D341Med (cell line): Measurements from ENCODE around the gene TTC28.
A peak's percentile ranks its signal among the peaks of the same experiment; 100 is the strongest.
"Not testable (repeated sequence)": the region's sequence is repeated elsewhere in the genome, so short reads cannot be mapped to it uniquely, and the experiment has no call there.

Experiments used
- DNase-seq: peaks from one replicate; pipeline ENCODE4 v3.0.0; 2012; ENCODE audit warnings: low spot score

The TTC28 gene

DNA sequence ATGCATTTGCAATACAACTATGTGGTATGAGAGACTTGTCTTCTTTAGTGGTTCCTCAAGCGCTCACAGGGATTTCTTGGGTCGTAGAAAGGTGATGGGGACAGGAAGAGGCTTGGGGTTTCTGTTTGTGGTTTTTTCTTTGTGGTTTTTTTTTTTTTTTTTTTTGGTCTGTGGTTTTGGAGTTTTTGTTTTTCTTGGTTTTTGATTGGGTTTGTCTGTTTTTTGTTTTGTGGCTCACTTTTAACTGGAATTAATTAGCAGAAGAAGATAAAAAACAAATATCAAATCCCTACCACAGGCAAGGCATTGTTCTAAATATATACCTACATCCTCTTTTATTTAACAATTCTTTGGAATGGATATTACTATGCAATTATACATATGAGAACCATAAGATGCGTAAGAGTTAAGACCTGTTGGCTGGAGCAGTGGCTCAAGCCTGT lies 5.5 kb downstream of the TTC28 start:
- DNase-seq, result no peak

DNA sequence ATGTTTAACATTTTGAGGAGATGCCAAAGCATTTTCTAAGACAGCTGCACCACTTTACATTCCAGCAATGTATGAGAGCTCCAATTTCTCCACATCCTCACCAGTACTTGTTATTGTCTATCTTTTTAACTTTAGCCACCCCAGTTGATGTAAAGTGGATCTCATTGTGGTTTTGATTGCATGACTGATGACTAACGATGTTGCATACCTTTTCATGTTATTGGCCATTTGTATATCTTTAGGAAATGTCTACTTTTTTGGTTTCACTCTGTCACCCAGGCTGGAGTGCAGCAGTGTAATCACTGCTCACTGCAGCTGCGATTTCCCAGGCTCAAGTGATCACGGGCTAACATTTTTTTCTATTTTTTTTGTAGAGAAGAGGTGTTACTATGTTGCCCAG lies 8.9 kb downstream of the TTC28 start:
- DNase-seq, result no peak

DNA sequence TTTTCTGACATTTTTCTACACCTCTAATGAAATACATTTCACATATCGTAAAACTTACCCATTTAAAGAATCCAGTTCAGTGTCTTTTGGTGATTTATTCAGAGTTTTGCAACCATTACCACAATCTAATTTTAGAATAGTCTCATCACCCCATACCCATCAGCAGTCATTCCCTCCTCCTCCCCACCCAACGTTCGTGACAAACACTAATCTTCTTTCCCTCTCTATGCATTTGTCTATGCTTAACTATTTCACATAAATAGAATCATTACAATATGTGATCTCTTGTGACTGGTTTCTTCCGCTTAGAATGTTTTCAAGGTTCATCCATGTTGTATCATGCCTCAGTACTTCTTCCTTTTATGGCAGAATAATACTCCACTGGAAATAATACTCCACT lies 9.5 kb downstream of the TTC28 start:
- DNase-seq, result no peak

DNA sequence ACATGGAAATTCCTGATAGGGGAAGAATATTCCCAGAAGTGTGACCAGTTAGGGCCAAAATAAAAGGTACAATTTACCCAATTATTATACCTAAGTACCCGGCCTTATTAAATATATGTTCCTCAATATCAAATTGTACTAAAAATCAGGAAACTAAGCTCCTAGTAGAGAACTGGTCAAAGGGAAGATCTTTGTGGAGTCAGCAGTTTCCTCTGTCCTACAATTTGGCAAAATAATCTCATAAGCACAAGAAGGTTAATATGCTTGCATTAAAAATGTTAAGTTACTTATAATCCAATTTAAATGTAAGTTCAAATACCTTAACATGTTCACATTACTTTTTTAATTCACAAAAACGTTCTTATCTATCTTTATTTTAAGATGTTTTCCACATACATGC lies 10.3 kb downstream of the TTC28 start:
- no peak for DNase-seq

DNA sequence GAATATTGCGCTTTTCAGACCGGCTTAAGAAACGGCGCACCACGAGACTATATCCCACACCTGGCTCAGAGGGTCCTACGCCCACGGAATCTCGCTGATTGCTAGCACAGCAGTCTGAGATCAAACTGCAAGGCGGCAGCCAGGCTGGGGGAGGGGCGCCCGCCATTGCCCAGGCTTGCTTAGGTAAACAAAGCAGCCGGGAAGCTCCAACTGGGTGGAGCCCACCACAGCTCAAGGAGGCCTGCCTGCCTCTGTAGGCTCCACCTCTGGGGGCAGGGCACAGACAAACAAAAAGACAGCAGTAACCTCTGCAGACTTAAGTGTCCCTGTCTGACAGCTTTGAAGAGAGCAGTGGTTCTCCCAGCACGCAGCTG lies 16.1 kb downstream of the TTC28 start:
- DNase-seq, result not testable (repeated sequence)

DNA sequence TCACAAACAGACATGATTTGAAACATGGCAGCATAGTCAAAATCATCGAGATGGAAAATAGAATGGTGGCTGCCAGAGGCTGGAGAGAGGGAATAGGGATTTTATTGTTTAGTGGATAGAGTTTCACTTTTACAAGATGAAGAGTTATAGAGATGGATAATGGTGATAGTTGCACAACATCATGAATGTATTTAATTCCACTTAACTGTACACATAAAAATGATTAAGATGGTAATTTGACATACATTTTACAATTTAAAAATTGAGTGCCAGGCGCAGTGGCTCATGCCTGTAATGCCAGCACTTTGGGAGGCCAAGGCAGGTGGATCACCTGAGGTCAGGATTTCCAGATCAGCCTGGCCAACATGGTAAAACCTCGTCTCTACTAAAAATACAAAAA lies 21.2 kb downstream of the TTC28 start:
- DNase-seq, result no peak

DNA sequence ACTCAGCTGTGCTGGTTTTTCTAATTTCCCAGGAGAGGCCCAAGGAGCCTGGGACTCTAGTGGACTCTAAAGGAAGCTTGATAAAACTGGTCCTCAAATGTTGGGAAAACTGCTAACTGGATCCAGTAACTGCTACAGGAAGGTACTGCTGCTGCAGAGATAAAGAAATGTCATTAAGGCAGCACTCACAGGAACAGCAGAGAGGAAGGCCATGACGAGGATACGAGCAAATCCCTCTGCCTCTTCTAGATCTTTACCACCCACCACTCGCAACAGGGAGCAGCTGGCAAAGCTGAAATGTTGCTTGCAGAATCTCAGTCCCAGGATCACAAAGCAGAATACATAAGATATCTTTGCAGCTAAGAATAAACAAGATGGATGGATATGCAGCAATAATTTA lies 23.5 kb downstream of the TTC28 start:
- DNase-seq, result no peak

DNA sequence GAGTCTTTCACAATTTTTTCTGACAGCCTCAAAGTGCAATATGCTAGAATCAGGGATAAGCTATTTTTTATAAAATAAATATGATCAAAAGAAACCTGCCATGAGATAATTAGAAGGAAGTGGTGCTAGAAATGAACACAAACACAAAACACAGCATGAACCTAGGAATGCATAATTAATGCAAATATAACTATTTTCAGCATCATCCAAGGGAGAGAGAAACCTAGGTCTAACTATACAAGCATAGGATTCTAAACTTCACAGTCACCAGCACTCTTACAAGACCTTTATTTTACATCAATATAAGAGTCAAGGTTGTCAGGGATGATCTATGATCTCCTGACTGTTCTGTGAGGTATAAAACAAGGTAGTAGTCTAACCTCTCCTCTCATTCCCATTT lies 29.2 kb downstream of the TTC28 start:
- DNase-seq, result no peak

DNA sequence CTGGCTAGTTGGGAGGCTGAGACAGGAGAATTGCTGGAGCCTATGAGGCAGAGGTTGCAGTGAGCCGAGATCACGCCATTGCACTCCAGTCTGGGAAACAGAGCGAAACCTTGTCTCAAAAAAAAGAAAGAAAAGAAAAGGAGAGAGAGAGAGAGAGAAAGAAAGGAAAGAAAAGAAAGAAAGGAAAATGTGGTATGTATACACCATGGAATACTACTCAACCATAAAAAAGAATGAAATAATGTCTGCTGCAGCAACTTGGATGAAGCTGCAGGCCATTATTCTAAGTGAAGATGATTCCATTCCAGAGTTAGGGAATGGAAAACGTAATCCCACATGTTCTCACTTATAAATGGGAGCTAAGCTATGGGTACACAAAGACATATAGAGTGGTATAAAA lies 30.8 kb downstream of the TTC28 start:
- DNase-seq, result no peak

DNA sequence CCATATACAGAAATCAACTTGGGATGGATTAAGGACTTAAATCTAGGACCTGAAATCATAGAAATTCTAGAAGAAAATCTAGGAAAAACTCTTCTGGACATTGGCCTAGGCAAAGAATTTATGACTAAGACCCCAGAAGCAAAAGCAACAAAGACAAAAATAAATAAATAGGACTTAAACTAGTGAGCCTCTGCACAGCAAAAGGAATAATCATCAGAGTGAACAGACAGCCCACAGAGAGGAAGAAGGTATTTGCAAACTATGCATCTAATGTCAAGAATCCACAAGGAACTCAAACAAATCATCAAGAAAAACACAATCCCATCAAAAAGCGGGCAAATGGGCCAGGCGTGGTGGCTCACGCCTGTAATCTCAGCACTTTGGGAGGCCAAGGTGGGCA lies 32.4 kb downstream of the TTC28 start:
- DNase-seq, result no peak

DNA sequence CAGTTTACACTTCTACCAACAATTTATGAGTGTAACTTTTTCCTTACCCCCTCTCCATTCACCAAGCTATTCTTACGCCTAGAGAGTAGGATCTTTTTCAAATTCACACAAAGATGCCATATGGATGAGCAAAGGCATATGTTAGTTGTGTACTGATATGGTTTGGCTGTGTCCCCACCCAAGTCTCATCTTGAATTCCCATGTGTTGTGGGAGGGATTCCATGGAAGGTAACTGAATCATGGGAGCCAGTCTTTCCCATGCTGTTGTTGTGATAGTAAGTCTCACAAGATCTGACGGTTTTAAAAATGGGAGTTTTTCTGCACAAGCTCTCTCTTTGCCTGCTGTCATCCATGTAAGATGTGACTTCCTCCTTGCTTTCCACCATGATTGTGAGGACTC lies 40.3 kb downstream of the TTC28 start:
- no peak for DNase-seq

DNA sequence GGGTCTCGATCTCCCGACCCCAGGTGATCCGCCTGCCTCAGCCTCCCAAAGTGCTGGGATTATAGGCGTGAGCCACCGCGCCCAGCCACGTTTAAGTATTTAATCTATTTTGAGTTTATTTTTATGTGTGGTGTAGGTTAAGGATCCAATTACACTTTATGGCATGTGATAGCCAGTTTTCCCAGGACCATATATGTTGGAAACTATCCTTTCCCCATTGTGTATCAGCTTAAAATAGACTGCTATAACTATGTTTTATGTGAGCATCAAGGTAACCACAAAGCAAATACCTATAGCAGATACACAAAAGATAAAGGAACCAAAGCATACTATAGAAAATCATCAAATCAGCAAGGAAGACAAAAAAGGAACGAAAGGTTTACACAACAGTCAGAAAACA lies 42.4 kb downstream of the TTC28 start:
- no peak for DNase-seq

DNA sequence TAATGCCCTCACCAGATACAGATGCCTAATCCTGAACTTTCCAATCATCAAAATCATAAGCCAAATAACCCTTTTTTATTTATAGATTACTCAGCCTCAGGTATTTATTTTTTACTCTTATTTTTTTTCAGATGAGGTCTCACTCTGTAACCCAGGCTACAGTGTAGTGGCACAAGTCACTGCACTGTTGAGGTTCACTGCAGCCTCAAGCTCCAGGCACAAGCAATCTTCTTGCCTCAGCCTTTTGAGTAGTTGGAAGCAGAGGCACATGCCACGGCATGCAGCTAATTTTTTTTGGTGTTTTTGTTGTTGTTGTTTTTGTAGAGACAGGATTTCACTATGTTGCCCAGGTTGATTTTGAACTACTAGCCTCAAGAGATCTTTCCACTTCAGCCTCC lies 49.5 kb downstream of the TTC28 start:
- peak; percentile 27 for DNase-seq

DNA sequence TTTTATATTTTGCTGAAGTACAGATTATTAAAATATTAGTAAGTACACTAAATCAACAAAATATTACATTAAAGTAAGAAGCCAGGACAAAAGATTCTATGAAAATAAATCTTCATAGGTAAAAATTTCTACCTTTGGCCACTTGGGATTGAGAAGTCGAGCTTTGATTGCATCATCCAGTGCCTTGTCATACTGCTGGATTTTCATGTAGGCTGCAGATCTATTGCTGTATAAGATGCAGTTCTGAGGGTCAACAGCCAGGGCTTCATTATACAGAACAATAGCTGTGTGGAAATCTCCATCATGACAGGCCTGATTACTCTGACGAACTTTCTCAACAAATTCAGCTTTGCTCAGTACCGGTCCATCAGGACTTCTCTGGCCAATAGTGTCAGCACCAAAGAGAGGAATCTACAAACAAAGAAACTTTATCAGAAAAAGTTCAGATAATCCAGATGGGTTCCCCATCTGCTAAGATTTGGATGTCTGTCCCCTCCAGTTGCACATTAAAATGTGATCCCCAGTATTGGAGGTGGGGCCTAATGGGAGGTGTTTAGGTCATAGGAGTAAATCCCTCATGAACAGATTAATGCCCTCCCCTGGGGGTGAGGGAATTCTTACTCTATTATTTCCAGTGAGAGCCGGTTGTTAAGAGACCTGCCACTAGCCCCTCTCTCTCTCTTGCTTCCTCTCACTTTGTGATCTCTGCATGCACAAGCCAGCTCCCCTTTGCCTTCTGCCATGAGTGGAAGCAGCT lies 50.0 kb downstream of the TTC28 start:
- peak; percentile 69 for DNase-seq

DNA sequence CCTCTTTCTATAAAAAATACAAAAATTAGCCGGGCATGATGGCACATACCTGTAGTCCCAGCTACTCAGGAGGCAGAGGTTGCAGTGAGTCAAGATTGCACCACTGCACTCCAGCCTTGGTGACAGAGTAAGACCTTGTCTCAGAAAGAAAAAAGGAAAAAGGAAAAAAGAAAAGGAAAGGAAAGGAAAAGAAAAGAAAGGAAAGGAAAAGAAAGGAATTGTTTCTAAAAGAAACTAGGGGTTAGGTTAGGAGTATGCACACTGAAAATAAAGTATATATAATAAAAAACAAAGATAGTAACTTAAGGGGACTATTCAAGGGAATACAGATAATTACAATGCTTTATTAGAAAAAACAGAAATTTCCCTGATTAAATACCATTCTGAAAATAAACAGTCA lies 50.9 kb downstream of the TTC28 start:
- DNase-seq, result no peak

DNA sequence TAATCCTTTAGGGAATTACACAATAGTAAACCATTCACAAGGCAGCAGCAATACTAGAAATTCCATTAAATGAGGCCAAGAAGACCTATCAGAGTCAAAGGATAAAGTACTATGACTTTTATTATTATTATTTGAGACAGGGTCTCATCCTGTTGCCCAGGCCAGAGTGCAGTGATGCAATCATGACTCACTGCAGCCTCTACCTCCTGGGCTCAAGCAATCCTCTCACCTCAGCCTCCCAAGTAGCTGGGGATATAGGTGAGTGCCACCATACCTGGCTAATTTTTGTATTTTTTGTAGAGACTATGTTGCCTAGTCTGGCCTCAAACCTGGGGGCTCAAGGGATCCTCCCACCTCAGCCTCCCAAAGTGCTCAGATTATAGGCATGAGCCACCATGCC lies 51.8 kb downstream of the TTC28 start:
- no peak for DNase-seq

DNA sequence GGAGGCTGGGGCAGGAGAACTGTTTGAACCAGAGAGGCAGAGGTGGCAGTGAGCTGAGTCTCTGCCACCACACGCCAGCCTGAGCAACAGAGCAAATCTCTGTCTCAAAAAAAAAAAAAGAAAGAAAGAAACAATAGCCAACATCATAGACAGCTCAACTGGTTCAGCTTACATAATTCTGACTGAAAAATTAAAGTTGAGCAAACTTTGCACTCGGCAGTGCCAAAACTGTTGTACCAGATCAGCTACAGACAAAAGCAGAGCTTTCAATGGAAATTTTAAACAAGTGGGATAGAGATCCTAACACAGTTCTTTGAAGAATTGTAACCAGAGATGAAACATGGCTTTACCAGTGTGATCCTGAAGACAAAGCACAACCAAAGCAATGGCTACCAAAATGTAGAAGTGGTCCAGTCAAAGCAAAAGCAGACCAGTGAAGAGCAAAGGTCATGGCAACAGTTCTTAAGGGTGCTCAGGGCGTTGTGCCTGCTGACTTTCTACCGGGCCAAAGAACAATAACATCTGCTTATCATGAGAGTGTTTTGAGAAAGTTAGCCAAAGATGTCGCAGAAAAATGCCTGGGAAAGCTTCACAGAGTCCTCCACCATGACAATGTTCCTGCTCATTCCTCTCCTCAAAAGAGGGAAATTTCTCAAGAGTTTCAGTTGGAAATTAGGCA lies 59.3 kb downstream of the TTC28 start:
- DNase-seq, result no peak

DNA sequence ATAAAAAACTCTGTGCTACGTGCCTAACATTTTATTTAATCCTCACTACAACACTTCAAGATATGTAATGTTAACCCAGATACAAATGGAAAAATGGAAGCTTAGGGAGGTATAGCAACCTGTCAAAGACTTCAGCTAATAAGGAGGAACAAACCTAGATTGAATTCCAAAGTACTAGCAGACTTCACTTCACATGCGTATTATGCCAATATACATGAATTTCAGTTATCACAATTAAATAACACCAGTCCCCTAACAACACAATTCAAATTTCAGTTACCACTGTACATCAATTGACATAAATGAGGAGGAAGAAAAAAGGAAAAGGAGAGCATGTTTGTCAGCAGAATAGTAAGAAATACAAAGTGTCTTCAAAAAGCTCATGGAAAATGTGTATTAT lies 60.4 kb downstream of the TTC28 start:
- no peak for DNase-seq

DNA sequence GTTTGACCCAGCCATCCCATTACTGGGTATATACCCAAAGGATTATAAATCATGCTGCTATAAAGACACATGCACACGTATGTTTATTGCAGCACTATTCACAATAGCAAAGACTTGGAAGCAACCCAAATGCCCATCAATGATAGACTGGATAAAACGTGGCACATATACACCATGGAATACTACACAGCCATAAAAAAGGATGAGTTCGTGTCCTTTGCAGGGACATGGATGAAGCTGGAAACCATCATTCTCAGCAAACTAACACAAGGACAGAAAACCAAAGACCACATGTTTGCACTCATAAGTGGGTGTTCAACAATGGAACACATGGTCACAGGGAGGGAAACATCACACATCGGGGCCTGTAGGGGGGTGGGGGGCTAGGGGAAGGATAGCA lies 64.2 kb downstream of the TTC28 start:
- DNase-seq, result not testable (repeated sequence)

DNA sequence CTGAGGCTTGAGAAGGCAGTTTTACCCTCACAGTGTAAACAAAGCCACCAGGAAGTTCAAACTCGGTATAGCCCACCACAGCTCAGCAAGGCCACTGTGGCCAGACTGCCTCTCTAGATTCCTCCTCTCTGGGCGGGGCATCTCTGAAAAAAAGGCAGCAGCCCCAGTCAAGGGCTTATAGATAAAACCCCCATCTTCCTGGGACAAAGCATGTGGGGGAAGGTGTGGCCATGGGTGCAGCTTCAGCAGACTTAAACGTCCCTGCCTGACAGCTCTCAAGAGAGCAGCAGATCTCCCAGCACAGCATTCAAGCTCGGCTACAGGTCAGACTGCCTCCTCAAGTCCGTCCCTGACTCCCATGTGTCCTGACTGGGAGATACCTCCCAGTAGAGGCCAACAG lies 69.7 kb downstream of the TTC28 start:
- no peak for DNase-seq

DNA sequence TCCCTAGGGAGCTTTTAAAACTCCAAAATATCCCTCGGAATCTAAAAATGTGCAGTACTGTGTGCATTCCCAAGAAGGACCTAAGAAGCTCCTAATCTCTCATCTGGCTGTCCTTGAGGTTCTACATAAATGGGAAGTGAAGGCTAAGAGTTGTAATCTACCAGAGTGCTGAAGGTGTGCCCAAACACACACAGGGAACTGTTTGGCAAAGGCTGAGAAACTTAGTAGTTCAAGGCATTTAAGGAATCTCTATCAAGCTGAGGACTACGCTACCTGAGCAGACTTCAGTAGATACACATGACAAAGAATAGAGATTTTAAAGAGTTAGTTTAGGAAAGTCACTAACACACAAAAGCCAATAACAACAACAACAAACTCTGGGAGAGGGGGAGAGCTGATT lies 71.1 kb downstream of the TTC28 start:
- DNase-seq, result no peak

DNA sequence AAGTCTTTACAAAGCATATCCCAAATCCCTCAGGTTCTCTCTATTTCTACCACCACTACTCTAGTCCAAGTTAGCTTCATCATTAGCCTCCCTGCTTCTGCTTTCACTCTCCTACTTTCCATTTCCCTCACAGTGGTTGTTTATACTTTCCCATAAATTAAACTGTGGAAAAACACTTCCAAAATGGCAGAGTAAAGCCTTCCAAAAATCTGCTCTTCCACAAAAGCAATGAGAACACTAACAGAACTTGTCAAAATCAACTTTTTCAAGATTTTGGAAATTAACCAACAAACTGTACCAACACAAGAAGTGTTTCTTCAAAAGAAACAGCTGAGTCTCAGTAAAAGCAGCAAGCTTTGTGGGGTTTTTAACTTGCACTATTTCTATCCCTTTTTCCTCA lies 71.8 kb downstream of the TTC28 start:
- no peak for DNase-seq

DNA sequence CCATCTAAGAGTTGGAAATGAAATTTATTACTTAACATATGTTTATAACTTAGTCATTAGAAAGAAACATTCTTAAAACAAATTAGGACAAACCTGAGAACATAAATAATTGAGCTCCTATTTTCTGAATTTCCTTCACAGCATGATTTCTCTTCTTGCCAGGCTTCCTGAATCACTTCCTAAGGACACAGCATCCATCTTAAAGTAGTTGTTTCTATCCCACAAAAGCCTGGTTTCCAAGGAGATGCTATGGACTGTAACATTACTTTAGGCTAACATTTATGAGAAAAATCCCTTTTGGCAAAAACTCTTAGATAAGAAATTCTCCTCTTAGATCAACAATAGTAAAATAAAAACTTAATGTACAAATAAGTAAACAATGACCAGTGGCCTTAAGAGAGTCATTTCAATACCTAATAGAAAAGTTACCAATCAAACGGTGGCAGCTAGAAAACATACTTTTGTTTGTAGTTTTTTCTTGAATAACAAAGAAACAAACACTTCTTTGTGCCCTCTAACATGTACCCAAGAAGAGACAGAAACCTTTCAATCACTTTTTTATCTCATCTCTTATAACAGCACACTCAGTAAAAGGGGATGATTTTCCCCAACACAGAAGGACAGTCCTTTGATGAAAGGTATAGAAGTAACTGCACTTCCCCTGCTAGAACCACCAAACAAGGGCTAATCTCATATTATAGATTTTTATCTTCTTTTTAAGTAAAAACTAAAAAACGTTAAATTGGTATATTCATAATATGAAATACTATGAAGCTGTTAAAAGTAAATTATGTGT lies 74.5 kb downstream of the TTC28 start:
- DNase-seq, result no peak
